Endothelial cell (in vitro differentiated cells): ENCODE data around the gene ARIH1. TPM values are rescaled to one million over a fixed set of nuclear protein-coding genes. Genes with fewer than 3 reads are reported as not detected.

ENCODE experiments used
- DNase-seq: peaks from one replicate; pipeline ENCODE4 v3.0.0; 2021; ENCODE audit warnings: low spot score
- H3K27ac Mint-ChIP-seq: one replicate; pipeline ENCODE4 v1.8.0; 2021; ENCODE audit warnings: mixed read lengths, inconsistent platforms; ENCODE audit not compliant: unreplicated experiment
- H3K27me3 Mint-ChIP-seq: one replicate; pipeline ENCODE4 v1.8.0; 2021; ENCODE audit warnings: mild to moderate bottlenecking, moderate library complexity, mixed read lengths, inconsistent platforms; ENCODE audit not compliant: unreplicated experiment
- H3K36me3 Mint-ChIP-seq: one replicate; pipeline ENCODE4 v1.8.0; 2021; ENCODE audit warnings: mild to moderate bottlenecking, low read depth, mixed read lengths, inconsistent platforms; ENCODE audit not compliant: unreplicated experiment
- H3K4me1 Mint-ChIP-seq: one replicate; pipeline ENCODE4 v1.8.0; 2021; ENCODE audit warnings: mild to moderate bottlenecking, mixed read lengths, inconsistent platforms; ENCODE audit not compliant: unreplicated experiment
- H3K4me3 Mint-ChIP-seq: one replicate; pipeline ENCODE4 v1.8.0; 2021; ENCODE audit warnings: mild to moderate bottlenecking, mixed read lengths, inconsistent platforms; ENCODE audit not compliant: unreplicated experiment
- H3K9me3 Mint-ChIP-seq: one replicate; pipeline ENCODE4 v1.8.0; 2021; ENCODE audit warnings: mixed read lengths, inconsistent platforms; ENCODE audit not compliant: unreplicated experiment
- CTCF ChIP-seq: fragments of 200-600 bp; sonication (generic); IDR thresholded peaks from one replicate; pipeline ENCODE4 v1.5.0; 2021; ENCODE audit warnings: antibody characterized with exemption; ENCODE audit not compliant: unreplicated experiment
- total RNA-seq: library from RNA; stranded (reverse); fragmentation: NEBNext Ultra II Directional; extraction: Animal tissue kit (Norgen Biotek cat#: 25700); gene quantifications from one replicate; pipeline ENCODE4 v1.2.1, GENCODE V29; 2021; ENCODE audit not compliant: unreplicated experiment

ARIH1 gene
- total RNA-seq, 1 donor from 2014 or later, result 184 TPM

GRCh38 chr15:72579814-72580213, 105.7 kb downstream of the ARIH1 start:
- Mint-ChIP-seq H3K27me3 (peaks cover 4% of the 10 kb centered on the region), H3K4me3 (peak overlapping the region; percentile 38)

GRCh38 chr15:72584006-72584405, 109.9 kb downstream of the ARIH1 start:
- no peak for TF ChIP-seq CTCF
- DNase-seq, result no peak
- no peak overlapping the region for H3K27ac Mint-ChIP-seq
- no peaks in the 10 kb centered on the region for H3K9me3 Mint-ChIP-seq
- no peak overlapping the region for H3K4me3 Mint-ChIP-seq
- peaks cover 1% of the 10 kb centered on the region for H3K27me3 Mint-ChIP-seq
- H3K4me1 Mint-ChIP-seq, result peaks cover 6% of the 10 kb centered on the region
- peaks cover 29% of the 10 kb centered on the region for H3K36me3 Mint-ChIP-seq

More at GRCh38 chr15:72579814-72580213, 105.7 kb downstream of the ARIH1 start:
- Mint-ChIP-seq H3K4me1 (no peaks in the 10 kb centered on the region), H3K27ac (no peak overlapping the region), H3K36me3 (peaks cover 47% of the 10 kb centered on the region), H3K9me3 (no peaks in the 10 kb centered on the region)
- no peak for TF ChIP-seq CTCF
- DNase-seq, result no peak

GRCh38 chr15:72585025-72585424, 110.9 kb downstream of the ARIH1 start:
- no peak overlapping the region for H3K4me3 Mint-ChIP-seq
- no peak for TF ChIP-seq CTCF
- peak overlapping the region; percentile 24 for H3K27ac Mint-ChIP-seq
- H3K27me3 Mint-ChIP-seq, result no peaks in the 10 kb centered on the region
- H3K4me1 Mint-ChIP-seq, result peaks cover 6% of the 10 kb centered on the region
- H3K9me3 Mint-ChIP-seq, result no peaks in the 10 kb centered on the region
- no peak for DNase-seq
- peaks cover 21% of the 10 kb centered on the region for H3K36me3 Mint-ChIP-seq

- no peak for TF ChIP-seq CTCF
Observed at GRCh38 chr15:72585476-72586058, 111.4 kb downstream of the ARIH1 start.

GRCh38 chr15:72588096-72588495, 114.0 kb downstream of the ARIH1 start:
- no peaks in the 10 kb centered on the region for H3K9me3 Mint-ChIP-seq
- no peaks in the 10 kb centered on the region for H3K27me3 Mint-ChIP-seq
- no peak for DNase-seq
- H3K4me3 Mint-ChIP-seq, result no peak overlapping the region
- H3K36me3 Mint-ChIP-seq, result peaks cover 10% of the 10 kb centered on the region
- peaks cover 6% of the 10 kb centered on the region for H3K4me1 Mint-ChIP-seq
- no peak for TF ChIP-seq CTCF
- no peak overlapping the region for H3K27ac Mint-ChIP-seq

More at GRCh38 chr15:72585476-72586058, 111.4 kb downstream of the ARIH1 start:
- peaks cover 16% of the 10 kb centered on the region for H3K36me3 Mint-ChIP-seq
- no peaks in the 10 kb centered on the region for H3K27me3 Mint-ChIP-seq
- no peak for DNase-seq
- H3K4me3 Mint-ChIP-seq, result no peak overlapping the region
- H3K27ac Mint-ChIP-seq, result no peak overlapping the region
- H3K9me3 Mint-ChIP-seq, result no peaks in the 10 kb centered on the region
- peaks cover 6% of the 10 kb centered on the region for H3K4me1 Mint-ChIP-seq
